Measurements from ENCODE around the gene ULK4.

- TF ChIP-seq CTCF (conservative IDR thresholded peaks at IDR 0.05) (no peak), ZFX (IDR thresholded peaks at IDR 0.05) (no peak)
Measured at GRCh38 chr3:41477399-41478014, 484.4 kb downstream of the ULK4 start.

Data from C4-2B (cell line).